ENCODE data around the gene LHX1. TPM values are rescaled to one million over a fixed set of nuclear protein-coding genes. Genes with fewer than 3 reads are reported as not detected.

LHX1 gene
- total and polyA plus RNA-seq, 5 donors, result not detected

DNA sequence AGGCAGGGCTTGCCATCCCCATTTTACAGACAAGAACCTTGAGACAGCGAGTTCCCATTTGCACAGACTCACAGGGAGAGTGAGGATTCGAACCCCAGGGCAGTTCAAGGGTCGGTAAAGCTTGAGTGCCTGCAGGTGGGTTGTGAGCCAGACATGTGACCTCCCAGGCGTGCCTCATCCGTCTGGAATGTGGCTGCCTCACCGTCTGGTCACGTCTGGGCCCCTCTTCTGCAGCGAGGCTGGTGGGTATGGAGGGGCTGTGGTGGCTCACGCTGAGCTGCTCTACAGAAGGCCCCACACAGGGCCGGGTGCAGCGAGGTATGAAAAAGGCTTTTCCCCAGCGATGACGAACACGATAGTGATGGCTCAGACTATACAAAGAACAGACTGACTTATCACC is 35.8 kb upstream of the LHX1 start:
- Histone ChIP-seq H3K27ac (ENCODE audit: low read length) (no peak overlapping the region), H3K4me1 (ENCODE audit: control insufficient read depth, insufficient read depth, low read length) (no peaks in the 10 kb centered on the region), H3K9me3 (ENCODE audit: control insufficient read depth, low read length) (no peaks in the 10 kb centered on the region), H3K27me3 (ENCODE audit: control insufficient read depth, insufficient read depth) (no peaks in the 10 kb centered on the region), H3K4me3 (ENCODE audit: low read length) (no peak overlapping the region)
- ATAC-seq, result no peak
- DNase-seq, result no peak
- 43% methylated on average over 14 of the region's 14 CpGs for WGBS
- intact Hi-C loops (cut with DNase I), result no loop called here

DNA sequence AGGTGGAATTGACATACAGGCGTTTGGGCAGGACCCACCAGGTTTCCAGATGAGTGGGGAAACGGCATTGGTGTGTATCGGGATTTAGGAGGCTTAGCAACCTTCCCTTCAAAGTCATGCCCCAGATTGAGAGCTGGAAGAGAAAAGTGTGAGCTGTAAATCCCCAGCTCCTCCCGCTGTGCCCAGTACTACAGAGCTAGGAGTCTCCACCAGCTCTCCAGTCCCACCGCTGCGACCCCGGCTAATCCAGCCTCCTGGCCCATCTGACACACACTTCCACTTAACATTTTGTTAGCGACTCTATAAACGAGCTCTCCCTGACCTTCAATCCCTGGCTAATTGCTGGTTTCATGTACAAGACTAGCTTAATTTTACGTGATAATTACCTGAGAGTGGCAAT is 29.9 kb upstream of the LHX1 start:
- WGBS, result 73% methylated on average over 10 of the region's 10 CpGs
- H3K27me3 ChIP-seq (ENCODE audit: control insufficient read depth, insufficient read depth), result no peaks in the 10 kb centered on the region

DNA sequence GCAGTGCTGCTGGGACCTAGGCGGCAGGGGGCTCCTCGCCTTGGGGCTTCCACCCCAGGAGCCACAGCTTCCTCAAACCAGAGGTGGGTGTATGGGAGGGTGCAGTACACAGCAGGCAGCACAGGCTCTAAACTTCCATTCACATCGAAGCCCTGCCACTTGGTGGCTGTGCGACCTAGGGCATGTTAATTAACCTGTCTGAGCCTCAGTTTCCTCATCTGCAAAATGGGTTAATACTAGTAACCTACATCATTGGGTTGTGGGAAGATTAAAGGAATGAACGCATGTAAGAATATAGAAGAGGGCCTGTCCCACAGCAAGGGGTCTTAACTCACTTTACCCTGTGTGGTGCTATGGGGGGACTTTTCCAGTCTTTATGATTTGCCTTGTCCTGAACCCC is 26.8 kb upstream of the LHX1 start:
- Histone ChIP-seq H3K9me3 (ENCODE audit: control insufficient read depth, low read length) (no peaks in the 10 kb centered on the region), H3K27ac (ENCODE audit: low read length) (no peak overlapping the region), H3K4me1 (ENCODE audit: control insufficient read depth, insufficient read depth, low read length) (no peaks in the 10 kb centered on the region), H3K27me3 (ENCODE audit: control insufficient read depth, insufficient read depth) (no peaks in the 10 kb centered on the region), H3K4me3 (ENCODE audit: low read length) (no peak overlapping the region)
- 73% methylated on average over 5 of the region's 5 CpGs for WGBS
- intact Hi-C loops (cut with DNase I), result no loop called here
- ATAC-seq (no peak), DNase-seq (no peak)

More for the DNA sequence above, 29.9 kb upstream of the LHX1 start:
- intact Hi-C loops (cut with DNase I), result no loop called here
- ATAC-seq (no peak), DNase-seq (no peak)
- Histone ChIP-seq H3K4me1 (ENCODE audit: control insufficient read depth, insufficient read depth, low read length) (no peaks in the 10 kb centered on the region), H3K9me3 (ENCODE audit: control insufficient read depth, low read length) (no peaks in the 10 kb centered on the region), H3K27ac (ENCODE audit: low read length) (no peak overlapping the region), H3K4me3 (ENCODE audit: low read length) (no peak overlapping the region)

DNA sequence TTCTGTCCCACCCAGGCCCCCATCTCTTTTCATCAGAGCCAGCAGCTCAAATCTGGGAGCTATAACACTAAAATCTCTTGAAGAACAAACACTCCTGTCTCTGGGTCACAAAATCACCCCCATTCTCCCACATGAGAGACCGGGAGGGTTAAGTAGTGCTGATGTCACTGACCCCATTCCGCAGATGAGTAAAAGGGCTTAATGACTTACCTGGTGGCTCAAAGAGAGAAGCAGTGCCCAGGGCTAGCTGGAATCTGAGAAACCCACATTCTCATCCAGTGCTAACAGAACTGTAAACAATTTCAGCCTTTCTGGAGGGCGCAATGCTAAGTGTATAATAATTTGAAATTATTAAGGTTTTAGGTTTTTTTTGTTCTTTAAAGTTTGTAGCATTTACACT is 26.3 kb upstream of the LHX1 start:
- intact Hi-C loops (cut with DNase I), result no loop called here
- H3K9me3 ChIP-seq (ENCODE audit: control insufficient read depth, low read length), result no peaks in the 10 kb centered on the region
- H3K27me3 ChIP-seq (ENCODE audit: control insufficient read depth, insufficient read depth), result no peaks in the 10 kb centered on the region
- WGBS, result 69% methylated on average over 3 of the region's 3 CpGs
- no peak for DNase-seq
- no peak overlapping the region for H3K4me3 ChIP-seq (ENCODE audit: low read length)
- H3K27ac ChIP-seq (ENCODE audit: low read length), result no peak overlapping the region
- no peak for ATAC-seq
- no peaks in the 10 kb centered on the region for H3K4me1 ChIP-seq (ENCODE audit: control insufficient read depth, insufficient read depth, low read length)

DNA sequence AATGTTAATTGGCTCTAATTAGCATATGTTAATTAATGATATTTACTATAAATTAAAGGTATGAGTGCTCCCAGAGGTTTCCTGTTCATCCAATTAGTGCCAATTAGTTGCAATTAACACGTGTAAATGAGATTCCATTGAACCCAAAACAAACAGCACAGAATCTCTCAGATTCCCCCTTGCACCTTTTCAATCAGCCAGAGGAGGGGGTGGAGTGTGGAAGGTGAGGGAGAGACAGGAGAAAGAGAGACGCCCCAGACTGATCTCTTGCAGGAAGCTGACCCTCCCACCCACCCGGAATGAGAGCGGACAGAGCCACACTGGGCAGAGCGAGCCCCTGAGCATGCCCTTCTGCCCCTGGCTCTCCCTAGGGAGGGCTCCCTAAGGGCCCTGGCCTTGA is 24.1 kb upstream of the LHX1 start:
- 31% methylated on average over 5 of the region's 5 CpGs for WGBS
- Histone ChIP-seq H3K4me1 (ENCODE audit: control insufficient read depth, insufficient read depth, low read length) (no peaks in the 10 kb centered on the region), H3K9me3 (ENCODE audit: control insufficient read depth, low read length) (no peaks in the 10 kb centered on the region), H3K27me3 (ENCODE audit: control insufficient read depth, insufficient read depth) (no peaks in the 10 kb centered on the region), H3K27ac (ENCODE audit: low read length) (no peak overlapping the region), H3K4me3 (ENCODE audit: low read length) (no peak overlapping the region)
- ATAC-seq, result no peak
- no peak for DNase-seq
- intact Hi-C loops (cut with DNase I), result no loop called here

DNA sequence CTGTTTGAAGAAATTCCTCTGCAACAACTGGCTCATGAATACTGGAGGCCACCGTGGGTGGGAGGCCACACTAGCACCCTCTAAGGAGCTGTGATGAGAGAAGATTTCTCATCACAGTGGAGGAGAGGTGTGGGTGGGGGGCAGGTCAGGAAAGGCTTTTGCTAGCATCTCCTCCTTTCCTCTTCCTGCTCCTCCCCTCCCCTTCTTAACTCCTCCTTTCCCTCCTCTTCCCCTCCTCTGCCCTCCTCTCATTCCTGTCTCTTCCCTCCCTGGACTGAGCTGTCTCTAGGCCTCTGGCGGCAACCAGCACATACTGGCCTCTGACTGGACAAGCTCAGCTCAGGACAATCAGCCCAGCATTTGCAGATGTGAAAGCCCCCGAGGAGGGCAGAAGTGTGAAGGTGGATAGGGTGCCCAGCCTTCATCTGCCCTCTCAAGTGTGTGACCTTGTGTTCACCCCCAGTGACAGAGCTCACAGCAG is 19.0 kb upstream of the LHX1 start:
- 26% methylated on average over 3 of the region's 3 CpGs for WGBS
- no peaks in the 10 kb centered on the region for H3K27me3 ChIP-seq (ENCODE audit: control insufficient read depth, insufficient read depth)

DNA sequence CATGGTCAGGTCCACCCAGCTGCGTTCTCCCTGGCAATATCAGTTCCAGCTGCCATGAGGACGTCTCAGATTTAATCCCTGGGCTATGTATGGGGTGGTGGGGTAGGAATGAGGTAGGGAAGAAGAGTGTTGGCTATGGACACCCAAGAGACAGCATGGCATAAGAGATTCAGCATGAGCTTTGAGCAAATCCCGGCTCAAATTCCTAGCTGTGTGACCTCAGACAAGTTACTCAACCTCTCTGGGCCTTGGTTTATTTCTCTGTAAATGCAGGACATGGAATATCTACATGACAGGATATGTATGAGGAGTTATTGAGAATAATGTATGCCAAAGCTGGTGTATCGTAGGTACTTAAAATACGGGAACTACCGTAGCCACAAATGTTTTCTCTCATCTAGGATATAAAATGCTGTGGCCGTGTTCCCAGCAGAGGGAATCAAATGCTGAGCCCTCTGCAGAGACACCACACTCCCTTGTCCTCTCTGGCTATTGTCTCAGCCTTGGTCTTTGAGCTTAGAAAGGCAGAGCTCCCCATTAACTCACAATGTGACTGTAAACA is 17.8 kb upstream of the LHX1 start:
- H3K4me3 ChIP-seq (ENCODE audit: low read length), result no peak overlapping the region
- H3K27me3 ChIP-seq (ENCODE audit: control insufficient read depth, insufficient read depth), result no peaks in the 10 kb centered on the region
- no peak for DNase-seq

More for the DNA sequence above, 19.0 kb upstream of the LHX1 start:
- ATAC-seq (no peak), DNase-seq (no peak)
- Histone ChIP-seq H3K27ac (ENCODE audit: low read length) (no peak overlapping the region), H3K4me3 (ENCODE audit: low read length) (no peak overlapping the region), H3K9me3 (ENCODE audit: control insufficient read depth, low read length) (no peaks in the 10 kb centered on the region), H3K4me1 (ENCODE audit: control insufficient read depth, insufficient read depth, low read length) (no peaks in the 10 kb centered on the region)
- intact Hi-C loops (cut with DNase I), result no loop called here

DNA sequence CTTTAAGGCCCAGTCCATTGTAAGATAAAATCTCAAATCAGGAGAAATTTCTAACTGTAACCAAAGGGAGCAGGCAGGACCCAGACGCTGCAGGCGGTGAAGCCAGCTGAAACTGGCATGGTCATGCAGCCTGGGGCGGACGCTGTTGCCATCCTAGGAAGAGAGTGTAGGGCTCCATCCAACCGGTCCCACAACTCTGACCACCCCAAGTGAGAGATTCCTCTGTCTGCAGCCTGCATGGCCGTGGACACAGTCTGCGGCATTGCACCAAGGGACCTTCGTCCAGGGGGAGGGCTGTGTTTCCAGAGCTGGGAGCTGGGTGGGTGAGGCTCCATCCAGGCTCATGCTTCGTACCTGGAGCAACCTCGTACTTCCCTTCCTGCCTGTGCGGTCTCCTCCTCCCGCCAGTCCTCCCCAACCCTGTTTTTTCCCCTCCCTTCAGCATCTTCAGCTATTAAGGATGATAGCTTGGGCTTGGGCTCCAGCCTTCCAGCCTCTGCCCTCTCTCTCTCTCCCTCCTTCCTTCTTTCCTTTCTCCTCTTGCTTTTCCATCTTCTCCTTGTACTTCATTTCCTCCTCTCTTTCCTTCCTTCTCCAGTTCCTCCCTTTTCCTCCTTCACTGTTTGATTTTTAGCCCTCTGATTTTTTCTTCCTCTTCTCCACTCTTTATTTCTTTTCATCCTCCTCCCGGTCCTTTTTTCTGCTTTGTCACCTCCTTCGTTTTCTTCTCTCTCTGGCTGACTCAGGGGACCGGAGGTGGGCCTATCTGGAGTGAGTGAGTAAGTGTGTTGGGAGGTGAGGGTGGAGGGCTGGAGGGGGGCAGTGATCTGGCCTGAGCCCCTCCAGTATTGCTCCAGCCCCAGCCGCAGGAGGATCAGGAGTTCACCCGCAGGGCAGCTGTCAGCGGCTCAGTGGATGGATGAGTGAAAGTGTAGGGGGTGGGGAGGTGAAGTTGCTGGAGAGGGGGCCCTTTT is 17.0 kb upstream of the LHX1 start:
- 37% methylated on average over 18 of the region's 18 CpGs for WGBS
- Histone ChIP-seq H3K9me3 (ENCODE audit: control insufficient read depth, low read length) (no peaks in the 10 kb centered on the region), H3K4me3 (ENCODE audit: low read length) (no peak overlapping the region), H3K4me1 (ENCODE audit: control insufficient read depth, insufficient read depth, low read length) (no peaks in the 10 kb centered on the region), H3K27me3 (ENCODE audit: control insufficient read depth, insufficient read depth) (no peaks in the 10 kb centered on the region), H3K27ac (ENCODE audit: low read length) (no peak overlapping the region)
- intact Hi-C loops (cut with DNase I), result no loop called here
- no peak for ATAC-seq
- DNase-seq, result no peak

More for the DNA sequence above, 17.8 kb upstream of the LHX1 start:
- intact Hi-C loops (cut with DNase I), result no loop called here
- no peak for ATAC-seq
- Histone ChIP-seq H3K27ac (ENCODE audit: low read length) (no peak overlapping the region), H3K9me3 (ENCODE audit: control insufficient read depth, low read length) (no peaks in the 10 kb centered on the region), H3K4me1 (ENCODE audit: control insufficient read depth, insufficient read depth, low read length) (no peaks in the 10 kb centered on the region)
- WGBS, result 79% methylated on average over 7 of the region's 7 CpGs

DNA sequence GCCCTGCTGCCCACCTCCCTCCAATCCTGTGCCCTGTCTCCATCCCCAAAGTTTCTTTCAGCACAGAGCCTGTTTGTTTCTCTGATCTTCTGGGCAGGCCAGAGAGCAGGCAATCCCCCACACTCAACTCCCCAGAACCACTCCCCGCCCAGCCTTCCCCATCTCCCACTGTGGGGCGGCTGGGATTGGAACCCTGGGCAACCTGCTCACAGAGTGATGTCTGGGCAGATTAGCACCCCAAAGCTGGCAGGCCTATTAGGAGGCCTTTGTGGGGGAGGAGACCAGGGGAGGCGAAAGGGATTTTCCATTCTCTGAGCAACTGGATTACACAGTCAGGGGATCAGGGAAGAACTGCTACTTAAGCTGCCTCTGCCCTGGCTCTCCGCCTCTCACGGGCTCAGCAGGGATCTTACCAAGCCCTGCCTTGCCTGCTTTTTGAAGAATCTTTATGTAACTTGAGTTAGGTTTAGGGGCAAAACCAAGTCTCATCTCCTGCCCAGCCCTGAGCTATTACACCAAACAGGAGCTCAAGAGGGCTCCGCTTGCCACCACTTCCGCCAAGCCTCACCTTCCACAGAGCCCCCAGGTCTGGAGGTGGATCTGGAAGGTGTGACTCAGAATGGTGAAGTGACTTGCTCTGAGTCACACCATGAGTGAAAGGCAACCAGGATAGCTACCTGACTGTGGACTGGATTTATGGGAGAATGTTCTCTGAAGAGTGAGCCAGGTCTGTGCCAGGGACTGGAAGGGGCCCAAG is 16.0 kb upstream of the LHX1 start:
- intact Hi-C loops (cut with DNase I), result no loop called here
- Histone ChIP-seq H3K27me3 (ENCODE audit: control insufficient read depth, insufficient read depth) (no peaks in the 10 kb centered on the region), H3K4me1 (ENCODE audit: control insufficient read depth, insufficient read depth, low read length) (no peaks in the 10 kb centered on the region), H3K4me3 (ENCODE audit: low read length) (no peak overlapping the region), H3K27ac (ENCODE audit: low read length) (no peak overlapping the region), H3K9me3 (ENCODE audit: control insufficient read depth, low read length) (no peaks in the 10 kb centered on the region)
- DNase-seq (no peak), ATAC-seq (no peak)
- 57% methylated on average over 7 of the region's 7 CpGs for WGBS

DNA sequence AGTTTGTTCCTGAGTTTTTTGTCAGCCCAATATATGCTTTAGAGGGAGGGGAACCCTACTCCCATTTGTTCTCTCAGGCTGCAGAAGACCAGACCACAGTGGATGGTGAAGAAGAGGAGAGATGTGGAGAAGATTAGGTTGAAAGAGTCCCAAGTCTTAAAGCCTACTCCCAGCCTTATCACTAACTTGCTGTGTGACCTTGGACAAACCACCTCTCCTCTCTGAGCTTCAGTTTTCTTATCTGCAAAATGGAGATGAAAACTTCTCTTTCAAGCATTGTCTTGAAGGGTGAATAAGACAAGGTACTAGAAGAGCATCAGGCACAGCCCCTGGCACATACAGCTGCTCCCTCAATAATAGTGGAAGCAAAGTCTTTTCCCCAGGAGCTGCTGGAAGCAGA is 15.1 kb upstream of the LHX1 start:
- no peak for DNase-seq
- Histone ChIP-seq H3K27ac (ENCODE audit: low read length) (no peak overlapping the region), H3K27me3 (ENCODE audit: control insufficient read depth, insufficient read depth) (no peaks in the 10 kb centered on the region), H3K4me3 (ENCODE audit: low read length) (no peak overlapping the region), H3K9me3 (ENCODE audit: control insufficient read depth, low read length) (no peaks in the 10 kb centered on the region), H3K4me1 (ENCODE audit: control insufficient read depth, insufficient read depth, low read length) (no peaks in the 10 kb centered on the region)
- intact Hi-C loops (cut with DNase I), result no loop called here
- no peak for ATAC-seq

DNA sequence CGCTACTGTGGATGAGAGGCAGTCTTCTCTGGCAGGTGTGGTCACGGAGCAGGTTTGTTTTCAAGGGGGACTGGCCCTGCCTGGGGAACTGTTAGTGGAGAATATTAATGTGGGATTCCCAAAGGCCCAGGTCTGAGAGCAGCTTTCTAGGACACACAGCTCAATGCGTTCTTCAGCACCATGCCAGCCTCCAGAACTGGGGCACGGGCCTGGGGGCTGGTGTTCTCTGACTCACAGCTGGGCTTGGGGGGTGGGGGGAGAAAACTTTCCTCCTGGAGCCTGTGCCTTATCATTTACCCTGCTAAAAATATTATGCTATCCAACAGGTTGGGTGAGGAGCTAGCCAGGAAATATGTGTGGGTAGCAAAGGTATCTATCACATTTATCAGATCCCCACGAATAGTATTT is 13.5 kb upstream of the LHX1 start:
- intact Hi-C loops (cut with DNase I), result no loop called here
- H3K4me3 ChIP-seq (ENCODE audit: low read length), result no peak overlapping the region
- 65% methylated on average over 5 of the region's 5 CpGs for WGBS
- no peaks in the 10 kb centered on the region for H3K4me1 ChIP-seq (ENCODE audit: control insufficient read depth, insufficient read depth, low read length)
- H3K27ac ChIP-seq (ENCODE audit: low read length), result no peak overlapping the region
- no peak for ATAC-seq
- no peak for DNase-seq
- no peaks in the 10 kb centered on the region for H3K9me3 ChIP-seq (ENCODE audit: control insufficient read depth, low read length)
- no peaks in the 10 kb centered on the region for H3K27me3 ChIP-seq (ENCODE audit: control insufficient read depth, insufficient read depth)
